BLaER1 treated with 17β-estradiol and CSF1 and Interleukin-3, amounts not matched to agents 10 nM and 100 nM (cell line): ENCODE results near the gene IMMP2L.

Experiments
- H3K27ac ChIP-seq, 11 experiments: shearing (Covaris generic); formaldehyde crosslinking; 2 replicates each; pipeline ENCODE4 v1.8.1; 2022
- H3K27me3 ChIP-seq, 11 experiments: shearing (Covaris generic); formaldehyde crosslinking; 2 replicates each; pipeline ENCODE4 v1.8.1; 2022
- H3K36me3 ChIP-seq, 11 experiments: shearing (Covaris generic); formaldehyde crosslinking; 2 replicates each; pipeline ENCODE4 v1.8.1; 2022
- H3K4me1 ChIP-seq, 10 experiments: shearing (Covaris generic); formaldehyde crosslinking; 2 replicates each; pipeline ENCODE4 v1.8.1; 2022
- H3K4me2 ChIP-seq, 11 experiments: shearing (Covaris generic); formaldehyde crosslinking; 2 replicates each; pipeline ENCODE4 v1.8.1; 2022
- H3K4me3 ChIP-seq, 10 experiments: shearing (Covaris generic); formaldehyde crosslinking; 2 replicates each; pipeline ENCODE4 v1.8.1; 2022
- H3K9ac ChIP-seq, 11 experiments: shearing (Covaris generic); formaldehyde crosslinking; 2 replicates each; pipeline ENCODE4 v1.8.1; 2022
- H3K9me3 ChIP-seq, 11 experiments: shearing (Covaris generic); formaldehyde crosslinking; replicated peaks in 1 of 11; 2 replicates each; pipeline ENCODE4 v1.8.1; 2022
- H4K20me1 ChIP-seq, 11 experiments: shearing (Covaris generic); formaldehyde crosslinking; 2 replicates each; pipeline ENCODE4 v1.8.1; 2022
- Cebpa-rat ChIP-seq, 11 experiments: shearing (Covaris generic); IDR thresholded peaks; 2 replicates each; pipeline ENCODE4 v1.8.1; 2022

IMMP2L gene

DNA sequence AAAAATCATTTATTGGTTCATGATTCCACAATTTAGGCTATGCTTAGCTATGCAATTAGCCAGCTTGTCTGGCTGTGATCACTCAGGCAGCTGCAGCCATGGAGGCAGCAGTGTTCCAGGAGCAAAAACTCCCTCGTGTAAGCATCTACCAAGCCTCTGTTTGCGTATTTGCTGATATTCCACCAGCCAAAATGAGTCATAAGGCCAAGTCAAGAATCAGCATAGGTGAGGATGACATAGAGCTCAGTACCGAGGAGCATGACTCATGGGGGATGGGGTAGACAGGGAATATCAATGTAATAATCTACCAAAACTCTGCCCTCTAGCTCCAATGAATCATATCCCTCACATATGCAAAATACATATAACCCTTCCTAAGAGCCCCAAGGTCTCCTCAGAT lies 63.3 kb downstream of the IMMP2L start:
- no peak overlapping the region for H3K4me3 ChIP-seq
- H3K9ac ChIP-seq: no peak overlapping the region
- H3K27ac ChIP-seq: no peak overlapping the region
- no peaks in the 10 kb centered on the region for H4K20me1 ChIP-seq
- TF ChIP-seq Cebpa-rat (IDR thresholded peaks at IDR 0.05): no peak
- peaks cover 5 to 18% (median 11%) of the 10 kb centered on the region in 11 experiments; a peak in 17 of 22 replicates for H3K9me3 ChIP-seq
- H3K36me3 ChIP-seq: 0 out of 22 replicates have a peak, but pooled peaks cover 0 to 8% (median 0%) of the 10 kb centered on the region in 11 experiments
- H3K4me1 ChIP-seq: no peaks in the 10 kb centered on the region
- H3K4me2 ChIP-seq: no peak overlapping the region
- H3K27me3 ChIP-seq: no peaks in the 10 kb centered on the region

DNA sequence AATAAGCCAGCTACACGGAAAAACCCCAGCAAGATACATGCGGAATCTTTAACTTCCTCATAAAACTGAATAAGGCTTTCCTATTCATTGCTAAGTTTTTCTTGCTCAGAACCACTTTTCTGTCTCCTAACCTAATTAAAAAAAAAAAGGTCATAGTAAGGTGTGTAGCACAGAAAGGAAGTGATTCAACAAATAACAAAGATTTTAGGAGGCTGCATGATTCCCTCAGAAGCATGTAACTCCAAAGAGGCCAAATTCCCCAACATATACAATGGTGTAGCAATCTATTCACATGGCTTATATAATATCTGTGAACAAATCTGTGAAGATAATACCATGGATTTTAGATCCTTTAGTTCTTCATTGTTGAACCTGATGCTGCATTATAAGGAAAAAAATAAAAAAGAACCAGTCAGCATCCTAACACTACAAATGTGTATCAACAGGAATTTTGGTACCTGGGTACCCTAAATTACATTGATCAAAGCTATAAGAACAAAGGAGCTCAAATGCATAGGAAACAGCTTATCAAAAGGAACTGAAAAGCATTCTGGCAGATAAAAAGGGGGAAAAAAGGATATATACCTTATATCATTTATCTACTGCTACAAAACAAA lies 63.8 kb downstream of the IMMP2L start:
- Histone ChIP-seq H3K4me1 (no peaks in the 10 kb centered on the region), H4K20me1 (no peaks in the 10 kb centered on the region), H3K27ac (no peak overlapping the region), H3K4me3 (no peak overlapping the region), H3K9ac (no peak overlapping the region), H3K9me3 (peaks cover 5 to 21% (median 11%) of the 10 kb centered on the region in 11 experiments; a peak in 17 of 22 replicates), H3K4me2 (no peak overlapping the region), H3K36me3 (0 out of 22 replicates have a peak, but pooled peaks cover 0 to 8% (median 0%) of the 10 kb centered on the region in 11 experiments), H3K27me3 (no peaks in the 10 kb centered on the region)
- TF ChIP-seq Cebpa-rat (IDR thresholded peaks at IDR 0.05): no peak

DNA sequence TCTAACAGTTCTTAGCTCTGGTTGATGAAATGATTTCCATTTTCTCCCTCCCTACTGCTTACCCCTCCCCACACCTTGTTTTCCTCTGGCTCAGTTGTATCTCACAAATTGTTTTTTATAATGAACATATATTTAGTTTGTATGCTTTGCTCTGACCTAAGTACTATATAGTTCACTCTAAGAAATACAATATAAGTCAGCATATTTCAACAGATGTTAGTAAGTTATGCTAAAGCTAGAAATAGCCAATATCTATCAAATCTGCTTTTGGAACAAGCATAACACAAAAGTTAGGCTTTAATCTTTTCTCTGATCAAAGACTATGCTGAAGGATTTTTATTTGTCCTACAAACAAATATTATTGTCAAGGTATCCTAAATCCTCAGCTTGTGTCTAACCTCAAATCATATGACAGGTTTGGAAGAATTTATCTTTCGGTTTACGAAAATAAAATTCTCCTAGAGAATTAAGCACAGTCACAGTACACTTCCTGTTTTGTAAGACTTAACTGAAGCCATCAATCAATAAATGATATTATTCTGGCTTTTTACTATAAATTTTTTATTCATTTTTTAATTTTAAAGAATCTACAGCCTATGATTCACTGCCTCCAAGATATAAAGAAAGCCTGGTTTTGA lies 67.0 kb downstream of the IMMP2L start:
- TF ChIP-seq Cebpa-rat (IDR thresholded peaks at IDR 0.05): no peak
- Histone ChIP-seq H3K36me3 (0 out of 22 replicates have a peak, but pooled peaks cover 0 to 8% (median 0%) of the 10 kb centered on the region in 11 experiments), H4K20me1 (no peaks in the 10 kb centered on the region), H3K27ac (no peak overlapping the region), H3K4me2 (no peak overlapping the region), H3K27me3 (no peaks in the 10 kb centered on the region), H3K4me1 (no peaks in the 10 kb centered on the region), H3K9ac (no peak overlapping the region), H3K4me3 (no peak overlapping the region), H3K9me3 (peaks cover 2 to 18% (median 8%) of the 10 kb centered on the region in 11 experiments; a peak in 16 of 22 replicates)

DNA sequence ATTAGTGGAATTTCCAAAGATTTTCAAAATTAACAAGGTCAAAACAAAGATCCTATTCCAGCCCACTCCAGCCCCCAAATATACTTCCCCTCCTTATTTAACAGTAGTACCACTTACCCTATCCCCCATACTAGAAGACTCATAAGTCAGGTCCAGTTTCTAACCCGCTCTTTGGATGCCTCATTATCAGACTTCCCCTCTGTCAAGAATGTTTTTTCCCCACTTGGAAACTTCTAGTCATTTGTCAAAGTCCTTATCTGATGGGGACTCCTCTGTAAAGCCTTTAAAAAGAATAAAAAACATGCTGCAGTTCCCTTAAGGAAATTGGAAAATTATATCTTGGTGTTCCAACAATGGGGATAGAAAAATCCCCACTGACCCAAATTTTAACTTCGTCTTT lies 70.1 kb downstream of the IMMP2L start:
- H3K9ac ChIP-seq: no peak overlapping the region
- H3K4me1 ChIP-seq: no peaks in the 10 kb centered on the region
- no peak overlapping the region for H3K27ac ChIP-seq
- H3K9me3 ChIP-seq: 0 out of 22 replicates have a peak, but pooled peaks cover 0 to 4% (median 0%) of the 10 kb centered on the region in 11 experiments
- H3K27me3 ChIP-seq: no peaks in the 10 kb centered on the region
- H3K36me3 ChIP-seq: no peaks in the 10 kb centered on the region
- H3K4me3 ChIP-seq: no peak overlapping the region
- H3K4me2 ChIP-seq: no peak overlapping the region
- no peak for TF ChIP-seq Cebpa-rat (IDR thresholded peaks at IDR 0.05)
- no peaks in the 10 kb centered on the region for H4K20me1 ChIP-seq

DNA sequence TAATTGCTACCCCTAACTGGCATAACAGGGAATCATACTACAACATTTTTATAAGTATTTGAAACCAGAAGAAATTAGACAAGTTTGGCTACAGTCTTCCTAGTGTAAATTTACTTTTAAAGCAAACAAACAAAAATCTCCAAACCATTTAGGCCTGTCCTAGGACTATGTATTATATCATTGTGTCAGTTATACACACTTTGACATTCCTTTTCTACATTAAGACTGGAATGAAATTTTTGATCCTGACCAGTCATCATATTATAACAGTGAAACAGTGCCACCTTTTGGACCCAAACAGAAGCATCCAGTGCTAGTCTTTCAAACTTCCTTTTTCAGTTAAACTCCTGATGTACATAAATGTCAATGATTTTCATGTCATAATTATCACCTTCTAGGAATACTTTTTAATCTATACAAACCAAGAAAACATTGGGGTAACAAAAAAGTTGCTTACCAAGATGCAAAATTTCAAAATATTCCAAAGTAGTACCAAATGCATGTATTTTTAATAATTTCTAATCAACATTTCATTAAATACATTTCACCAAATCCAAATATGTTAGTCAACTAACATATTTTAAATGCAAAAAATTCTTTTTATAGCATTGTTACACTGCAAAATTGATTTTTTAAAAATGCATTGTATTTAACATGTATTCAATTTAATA lies 75.7 kb downstream of the IMMP2L start:
- H3K4me3 ChIP-seq: no peak overlapping the region
- TF ChIP-seq Cebpa-rat (IDR thresholded peaks at IDR 0.05): no peak
- no peak overlapping the region for H3K9ac ChIP-seq
- H3K4me2 ChIP-seq: no peak overlapping the region
- no peaks in the 10 kb centered on the region for H3K9me3 ChIP-seq
- 0 out of 22 replicates have a peak, but pooled peaks cover 0 to 3% (median 0%) of the 10 kb centered on the region in 11 experiments for H3K36me3 ChIP-seq
- no peak overlapping the region for H3K27ac ChIP-seq
- H4K20me1 ChIP-seq: no peaks in the 10 kb centered on the region
- H3K4me1 ChIP-seq: no peaks in the 10 kb centered on the region
- H3K27me3 ChIP-seq: no peaks in the 10 kb centered on the region

DNA sequence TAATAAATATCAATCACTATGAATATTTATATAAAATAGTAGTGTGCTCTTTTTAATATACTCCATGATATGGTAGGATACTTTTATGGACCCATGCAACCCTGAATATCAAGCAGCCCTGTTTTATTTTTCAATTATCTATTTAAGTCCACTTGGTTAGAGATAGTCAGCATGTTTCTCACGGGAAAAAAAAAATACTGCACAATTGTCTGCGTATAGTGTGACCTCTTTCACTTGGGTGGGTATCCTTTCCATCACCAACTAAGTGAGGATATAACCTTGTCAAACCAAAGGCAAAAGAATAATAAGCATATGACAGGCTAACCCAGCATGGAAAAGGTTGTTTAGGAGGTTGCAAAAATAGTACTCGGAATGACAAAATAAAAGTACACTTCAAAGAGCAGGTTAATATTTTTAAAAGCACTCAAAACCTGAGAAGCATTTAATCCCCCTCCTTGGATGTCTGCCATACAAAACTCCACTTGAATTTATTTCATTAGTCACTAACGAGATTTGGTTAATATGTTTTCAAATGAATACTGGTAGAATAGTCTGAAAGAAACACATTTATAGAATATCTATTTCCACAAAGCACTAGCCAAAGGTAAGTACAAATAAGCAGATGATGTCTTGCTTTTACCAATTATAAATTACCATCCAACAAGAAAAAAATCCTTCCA lies 76.5 kb downstream of the IMMP2L start:
- Histone ChIP-seq H3K9me3 (no peaks in the 10 kb centered on the region), H3K9ac (no peak overlapping the region), H3K4me2 (no peak overlapping the region), H3K27ac (no peak overlapping the region), H3K4me3 (no peak overlapping the region), H3K36me3 (0 out of 22 replicates have a peak, but pooled peaks cover 0 to 3% (median 0%) of the 10 kb centered on the region in 11 experiments), H4K20me1 (no peaks in the 10 kb centered on the region), H3K4me1 (no peaks in the 10 kb centered on the region), H3K27me3 (no peaks in the 10 kb centered on the region)
- no peak for TF ChIP-seq Cebpa-rat (IDR thresholded peaks at IDR 0.05)

DNA sequence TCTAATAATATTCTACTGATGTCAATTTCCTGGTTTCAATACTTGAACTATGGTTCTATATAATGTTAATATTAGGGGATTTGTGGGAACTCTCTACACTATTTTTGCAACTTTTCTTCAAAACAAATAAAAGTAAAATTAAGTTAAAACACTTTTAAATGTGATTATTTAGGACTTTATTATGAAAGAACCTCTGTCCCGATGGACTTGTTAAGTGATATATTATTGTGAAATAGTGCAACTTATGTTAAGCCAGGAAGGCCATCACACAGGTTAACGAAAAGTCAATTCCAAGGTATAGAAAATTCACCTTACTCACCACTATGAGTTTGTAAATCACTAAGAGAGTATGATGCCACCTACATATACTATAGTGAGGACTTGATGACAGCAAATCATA lies 79.2 kb downstream of the IMMP2L start:
- no peak overlapping the region for H3K4me3 ChIP-seq
- no peak overlapping the region for H3K9ac ChIP-seq
- H3K9me3 ChIP-seq: peaks cover 0 to 6% (median 0%) of the 10 kb centered on the region in 11 experiments; a peak in 3 of 22 replicates
- H3K4me2 ChIP-seq: no peak overlapping the region
- H3K27ac ChIP-seq: no peak overlapping the region
- peaks cover 0 to 3% (median 0%) of the 10 kb centered on the region in 11 experiments; a peak in 1 of 22 replicates for H3K36me3 ChIP-seq
- TF ChIP-seq Cebpa-rat (IDR thresholded peaks at IDR 0.05): no peak
- H3K27me3 ChIP-seq: no peaks in the 10 kb centered on the region
- no peaks in the 10 kb centered on the region for H4K20me1 ChIP-seq
- no peaks in the 10 kb centered on the region for H3K4me1 ChIP-seq

DNA sequence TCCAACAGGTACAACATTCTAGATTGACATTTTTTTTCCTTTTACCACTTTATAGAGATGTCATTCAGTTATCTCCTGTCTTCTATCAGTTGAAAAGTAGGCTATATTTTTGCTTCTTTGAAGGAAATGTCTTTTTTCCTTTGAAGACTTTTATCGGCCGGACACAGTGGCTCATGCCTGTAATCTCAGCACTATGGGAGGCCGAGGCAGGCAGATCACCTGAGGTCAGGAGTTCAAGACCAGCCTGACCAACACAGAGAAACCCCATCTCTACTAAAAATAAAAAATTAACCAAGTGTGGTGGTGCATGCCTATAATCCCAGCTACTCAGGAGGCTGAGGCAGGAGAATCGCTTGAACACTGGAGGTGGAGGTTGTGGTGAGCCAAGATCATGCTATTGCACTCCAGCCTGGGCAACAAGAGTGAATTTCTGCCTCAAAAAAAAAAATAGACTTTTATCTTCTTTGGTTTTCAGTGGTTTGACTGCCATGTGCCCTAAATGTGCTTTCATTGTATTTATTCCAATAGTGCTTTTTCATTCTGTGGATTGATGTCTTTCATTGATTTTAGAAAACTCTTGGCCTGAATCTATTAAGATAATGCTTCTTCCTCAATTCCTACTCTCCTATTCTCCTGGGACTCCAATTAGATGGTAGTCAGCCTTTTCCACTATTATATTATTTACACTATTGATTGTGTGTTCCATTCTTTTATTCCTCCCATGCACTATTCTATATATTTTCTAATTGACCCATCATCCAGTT lies 84.6 kb downstream of the IMMP2L start:
- no peak overlapping the region for H3K27ac ChIP-seq
- no peak overlapping the region for H3K4me2 ChIP-seq
- TF ChIP-seq Cebpa-rat (IDR thresholded peaks at IDR 0.05): no peak
- H3K9ac ChIP-seq: no peak overlapping the region
- H3K4me3 ChIP-seq: no peak overlapping the region
- H3K9me3 ChIP-seq: peaks cover 0 to 10% (median 0%) of the 10 kb centered on the region in 11 experiments; a peak in 4 of 22 replicates
- no peaks in the 10 kb centered on the region; a peak in 1 of 22 replicates for H3K36me3 ChIP-seq
- no peaks in the 10 kb centered on the region for H3K4me1 ChIP-seq
- H3K27me3 ChIP-seq: no peaks in the 10 kb centered on the region
- H4K20me1 ChIP-seq: no peaks in the 10 kb centered on the region
